AG09319 (cell line): ENCODE measurements around the gene COL21A1.
"Not testable (repeated sequence)": the region's sequence is repeated elsewhere in the genome, so short reads cannot be mapped to it uniquely, and the experiment has no call there.

Source experiments
- DNase-seq: peaks from one replicate; pipeline ENCODE4 v3.0.0-alpha.2; 2010; ENCODE audit warnings: low read depth; ENCODE audit errors: extremely low read depth
- CTCF ChIP-seq: IDR thresholded peaks from 2 replicates; pipeline ENCODE4 v1.5.1; 2011; ENCODE audit warnings: low read depth, mild to moderate bottlenecking, inconsistent platforms, low read length, moderate library complexity

Gene COL21A1

DNA sequence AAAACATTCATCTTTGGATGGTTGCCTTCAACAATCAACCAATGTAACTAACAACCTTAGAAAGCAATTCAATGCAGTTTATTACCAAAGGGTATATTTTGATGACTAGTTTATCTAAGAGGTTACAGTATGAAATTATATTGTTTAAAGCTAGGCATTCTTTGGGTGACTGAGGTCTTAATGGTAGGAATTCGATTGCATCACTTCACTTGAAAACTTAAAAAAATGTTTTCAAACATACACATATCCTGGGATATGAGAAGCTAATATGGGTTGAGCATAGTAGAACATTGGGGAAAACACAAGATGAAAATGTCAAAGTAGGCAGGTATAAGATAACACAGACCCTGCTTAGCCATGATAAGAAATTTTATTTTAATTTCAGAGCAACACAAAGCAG lies 227.4 kb downstream of the COL21A1 start:
- no peak for DNase-seq
- no peak for TF ChIP-seq CTCF

DNA sequence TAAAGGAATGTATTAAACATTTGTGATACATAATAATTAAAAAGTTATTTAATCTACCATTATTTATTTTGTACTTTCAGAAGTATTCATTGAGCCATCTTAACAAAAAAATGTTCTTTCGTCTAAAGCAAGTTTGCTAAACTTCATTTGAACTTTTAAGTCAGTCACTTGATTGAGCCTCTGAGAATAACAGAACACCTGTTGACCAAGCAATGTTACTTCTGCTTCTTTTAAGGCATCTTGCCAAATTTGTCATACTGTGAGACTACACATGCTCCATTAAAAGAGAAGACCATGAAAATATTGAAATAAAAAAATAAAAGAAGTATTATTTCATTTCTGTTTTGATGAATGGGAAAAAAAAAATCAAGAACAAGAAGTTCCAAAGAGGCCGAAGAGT lies 230.2 kb downstream of the COL21A1 start:
- no peak for TF ChIP-seq CTCF
- no peak for DNase-seq

DNA sequence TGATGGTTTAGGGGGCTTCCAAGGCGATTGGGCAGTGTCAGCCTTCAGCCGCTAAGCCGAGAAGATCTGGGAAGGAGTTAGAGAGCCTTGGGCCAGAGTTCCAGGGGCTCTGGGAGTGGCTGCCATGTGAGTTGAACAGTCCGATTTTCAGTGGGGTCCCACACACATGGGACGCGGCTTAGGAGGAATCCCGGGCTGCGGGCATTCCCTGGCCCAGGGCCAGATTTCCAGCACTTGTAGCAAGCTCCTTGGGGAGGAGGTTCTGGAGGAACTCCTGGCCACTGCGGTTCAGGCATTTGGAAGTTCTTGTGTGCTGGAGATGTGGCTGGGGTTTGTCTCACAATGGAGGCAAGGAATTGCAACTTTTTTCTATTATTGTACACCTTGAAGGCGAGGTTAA lies 233.3 kb downstream of the COL21A1 start:
- not testable (repeated sequence) for DNase-seq

DNA sequence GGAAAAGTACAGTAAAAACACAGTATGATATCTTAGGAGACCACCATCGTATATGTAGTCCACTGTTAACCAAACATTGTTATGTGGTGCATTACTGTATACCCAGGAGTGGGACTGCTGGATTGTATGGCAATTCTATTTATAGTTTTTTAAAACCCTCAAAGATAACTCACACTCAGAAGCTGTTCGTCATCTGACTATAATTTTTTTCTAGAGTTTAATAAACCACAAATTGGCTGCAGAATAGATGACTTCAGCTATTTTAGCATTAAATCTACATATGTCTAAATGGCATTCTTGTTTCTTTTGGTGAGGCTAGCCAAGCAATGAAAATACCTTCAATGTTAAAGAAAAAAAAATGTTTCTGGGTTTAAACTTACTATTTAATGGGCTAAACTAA lies 237.7 kb downstream of the COL21A1 start:
- no peak for DNase-seq
- no peak for TF ChIP-seq CTCF
